ENCODE data around the gene RPS15. TPM values are rescaled to one million over a fixed set of nuclear protein-coding genes. Genes with fewer than 3 reads are reported as not detected.

The RPS15 gene
- 1,000 to 10,000 TPM; 1,438 to 1,457 TPM for total RNA-seq

DNA sequence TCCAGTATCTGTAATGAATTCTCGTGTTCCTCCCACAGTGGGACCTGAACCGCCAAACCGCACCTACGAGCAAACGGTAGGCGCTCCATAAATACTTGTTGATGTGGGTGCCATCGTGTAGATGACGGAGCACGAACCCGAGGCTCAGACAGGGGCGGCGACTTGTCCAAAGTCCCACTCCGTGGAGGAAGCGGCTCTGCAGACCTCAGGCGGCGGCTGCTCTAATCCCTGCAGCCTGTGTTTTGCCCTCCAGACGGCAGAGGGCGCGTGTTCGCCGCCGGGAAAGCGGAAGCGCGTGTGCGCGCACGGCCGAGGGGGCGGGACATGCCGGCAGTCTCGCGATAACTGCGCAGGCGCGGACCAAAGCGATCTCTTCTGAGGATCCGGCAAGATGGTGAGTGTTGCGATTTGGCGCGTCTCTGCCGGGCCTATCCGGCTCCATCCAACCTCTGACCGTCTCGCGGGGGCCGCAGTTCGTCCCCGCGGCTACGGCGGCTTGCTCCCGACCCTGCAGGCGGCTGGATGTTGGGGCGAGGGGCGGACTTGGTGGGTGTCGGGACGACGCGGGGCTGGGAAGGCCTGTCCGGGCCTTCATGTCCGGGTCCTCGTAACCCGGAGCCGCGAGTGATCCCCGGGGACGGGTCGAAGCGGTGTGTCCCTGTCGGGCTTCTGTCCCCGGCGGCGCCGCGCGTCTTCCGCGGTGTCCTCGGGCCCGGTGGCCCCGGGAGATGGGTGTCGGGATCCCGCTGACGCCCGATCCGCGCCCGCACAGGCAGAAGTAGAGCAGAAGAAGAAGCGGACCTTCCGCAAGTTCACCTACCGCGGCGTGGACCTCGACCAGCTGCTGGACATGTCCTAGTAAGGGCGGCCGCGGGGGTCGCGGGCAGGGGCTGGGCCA is at the start of gene RPS15:
RPS15 (plus strand) TSS at position 362 of the 898 bp plus-strand sequence; CDS start at position 392, 30 bp downstream.
- no peaks in the 10 kb centered on the region for H3K9me3 Mint-ChIP-seq
- H3K36me3 Mint-ChIP-seq: peaks cover 25% of the 10 kb centered on the region
- ATAC-seq (ENCODE audit: low read depth) (peak; percentile 84), DNase-seq (peak; percentile 99)
- H3K27me3 Mint-ChIP-seq: no peaks in the 10 kb centered on the region
- H3K4me1 Mint-ChIP-seq: peaks cover 9% of the 10 kb centered on the region
- peak within 1 kb of the TSS; percentile 99 for H3K4me3 Mint-ChIP-seq
- peak within 1 kb of the TSS; percentile 99 for H3K27ac Mint-ChIP-seq
- POLR2A ChIA-PET: interaction anchor here (0.8 to 2.3 kb wide), 5 partner anchors 26 to 29 kb away, joined by 3 to 12 read pairs (median 4); no protein-coding TSS in a partner anchor

DNA sequence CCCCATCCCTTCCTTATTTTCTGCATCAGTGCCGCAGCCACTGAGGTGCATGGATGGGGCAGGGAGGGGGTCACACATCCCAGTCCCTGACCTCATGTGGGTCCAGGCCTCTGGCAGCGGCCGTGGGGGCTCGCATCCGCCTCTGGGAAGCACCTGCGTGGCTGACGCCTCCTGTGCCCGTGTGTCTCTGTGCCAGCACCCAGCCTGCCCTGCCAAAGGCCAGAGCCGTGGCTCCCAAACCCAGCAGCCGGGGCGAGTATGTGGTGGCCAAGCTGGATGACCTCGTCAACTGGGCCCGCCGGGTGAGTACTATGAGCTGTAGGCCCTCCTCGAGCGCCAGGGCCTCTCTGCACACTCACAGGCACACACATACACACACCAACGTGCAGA is 49.6 kb upstream of the RPS15 start:
- ATAC-seq (ENCODE audit: low read depth) (no peak), DNase-seq (no peak)
- H3K9me3 Mint-ChIP-seq: no peaks in the 10 kb centered on the region
- no peak overlapping the region for H3K4me3 Mint-ChIP-seq
- peaks cover 6% of the 10 kb centered on the region for H3K36me3 Mint-ChIP-seq
- H3K4me1 Mint-ChIP-seq: peaks cover 5% of the 10 kb centered on the region
- no peaks in the 10 kb centered on the region for H3K27me3 Mint-ChIP-seq
- POLR2A ChIA-PET: no interaction called here
- H3K27ac Mint-ChIP-seq: no peak overlapping the region

DNA sequence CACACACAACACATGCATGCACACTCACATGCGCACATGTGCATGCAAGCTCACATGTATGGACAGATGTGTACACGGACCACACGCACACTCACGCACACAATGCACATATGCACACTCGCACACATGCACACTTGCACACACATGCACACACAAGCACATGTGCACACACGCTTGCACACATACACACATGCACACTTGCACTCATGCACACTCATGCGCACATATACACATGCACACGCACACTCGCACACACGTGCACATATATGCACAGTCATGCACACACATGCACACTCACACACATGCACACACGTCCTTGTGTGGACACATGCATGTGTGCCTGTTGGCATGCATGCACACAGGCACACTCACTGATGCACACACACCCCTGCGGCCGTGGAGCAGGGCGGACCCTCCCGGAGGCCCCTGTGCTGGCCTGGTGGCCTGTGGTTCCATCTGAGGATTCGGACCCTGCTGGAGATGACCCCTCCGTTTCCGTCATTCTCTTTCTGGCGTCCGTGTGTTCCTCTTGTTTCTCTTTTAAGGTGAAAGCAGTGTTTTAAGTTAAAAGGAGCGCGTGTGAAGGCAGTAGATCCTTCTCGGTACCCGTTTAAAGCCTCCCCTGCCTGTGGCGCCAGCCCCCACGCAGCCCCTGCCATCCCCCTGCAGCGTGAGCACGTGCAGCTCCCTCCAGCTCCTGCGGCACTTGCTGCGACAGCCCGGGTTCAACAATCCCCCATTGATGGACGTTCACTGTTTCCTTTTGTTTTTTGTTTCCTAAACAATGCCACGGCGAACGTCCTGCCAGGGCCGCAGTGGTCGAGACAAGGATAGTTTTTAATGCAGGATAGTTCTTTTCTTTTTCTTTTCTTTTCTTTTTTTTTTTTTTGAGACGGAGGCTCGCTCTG is 48.9 kb upstream of the RPS15 start:
- DNase-seq (no peak), ATAC-seq (ENCODE audit: low read depth) (no peak)
- no peak overlapping the region for H3K27ac Mint-ChIP-seq
- H3K4me1 Mint-ChIP-seq: peaks cover 5% of the 10 kb centered on the region
- no peaks in the 10 kb centered on the region for H3K9me3 Mint-ChIP-seq
- peaks cover 6% of the 10 kb centered on the region for H3K36me3 Mint-ChIP-seq
- no peak overlapping the region for H3K4me3 Mint-ChIP-seq
- POLR2A ChIA-PET: no interaction called here
- H3K27me3 Mint-ChIP-seq: no peaks in the 10 kb centered on the region

DNA sequence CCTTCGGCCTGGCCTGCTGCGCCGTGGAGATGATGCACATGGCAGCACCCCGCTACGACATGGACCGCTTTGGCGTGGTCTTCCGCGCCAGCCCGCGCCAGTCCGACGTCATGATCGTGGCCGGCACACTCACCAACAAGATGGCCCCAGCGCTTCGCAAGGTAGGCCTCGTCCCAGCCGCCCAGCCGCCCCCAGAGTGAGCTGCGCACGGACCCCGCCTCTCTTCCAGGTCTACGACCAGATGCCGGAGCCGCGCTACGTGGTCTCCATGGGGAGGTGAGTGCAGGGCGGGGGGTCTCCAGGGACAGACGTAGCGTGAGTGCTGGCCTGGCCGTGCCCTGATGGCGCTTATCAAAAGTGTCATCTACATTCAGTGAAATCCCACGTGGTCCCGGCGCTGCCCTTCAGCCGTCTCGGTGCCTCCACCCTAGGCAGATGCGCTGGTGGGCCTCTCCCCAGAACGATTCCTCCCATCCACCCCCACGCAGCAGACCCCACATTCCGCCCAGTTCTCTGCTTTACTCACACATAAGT is 47.2 kb upstream of the RPS15 start:
- Mint-ChIP-seq H3K9me3 (no peaks in the 10 kb centered on the region), H3K27me3 (no peaks in the 10 kb centered on the region), H3K36me3 (peaks cover 8% of the 10 kb centered on the region), H3K4me1 (no peaks in the 10 kb centered on the region), H3K4me3 (no peak overlapping the region), H3K27ac (no peak overlapping the region)
- DNase-seq (no peak), ATAC-seq (ENCODE audit: low read depth) (no peak)
- POLR2A ChIA-PET: no interaction called here

DNA sequence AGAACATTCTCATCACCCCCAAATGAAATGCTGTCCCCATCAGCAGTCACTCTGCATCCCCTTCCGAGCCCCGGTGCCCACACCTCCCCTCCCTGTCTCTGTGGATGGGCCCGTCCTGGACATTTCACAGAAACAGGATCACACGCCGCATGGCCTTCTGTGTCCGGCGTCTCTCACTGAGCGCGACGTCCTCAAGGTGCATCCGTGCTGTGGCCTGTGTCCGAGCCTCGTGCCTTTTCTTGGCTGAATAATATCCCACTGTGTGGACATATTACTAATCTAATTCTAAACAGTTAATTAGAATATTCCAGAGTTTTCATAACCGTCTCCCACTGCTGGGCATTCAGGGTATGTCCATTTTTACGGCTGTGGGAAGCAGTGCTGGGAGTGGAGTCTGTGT is 45.8 kb upstream of the RPS15 start:
- Mint-ChIP-seq H3K36me3 (peaks cover 8% of the 10 kb centered on the region), H3K4me3 (no peak overlapping the region), H3K27ac (no peak overlapping the region), H3K4me1 (peaks cover 2% of the 10 kb centered on the region), H3K27me3 (no peaks in the 10 kb centered on the region), H3K9me3 (no peaks in the 10 kb centered on the region)
- POLR2A ChIA-PET: interaction anchor here (0.5 kb wide), 1 partner anchor 16 kb away, joined by 4 read pairs; no protein-coding TSS in a partner anchor
- DNase-seq (no peak), ATAC-seq (ENCODE audit: low read depth) (no peak)

DNA sequence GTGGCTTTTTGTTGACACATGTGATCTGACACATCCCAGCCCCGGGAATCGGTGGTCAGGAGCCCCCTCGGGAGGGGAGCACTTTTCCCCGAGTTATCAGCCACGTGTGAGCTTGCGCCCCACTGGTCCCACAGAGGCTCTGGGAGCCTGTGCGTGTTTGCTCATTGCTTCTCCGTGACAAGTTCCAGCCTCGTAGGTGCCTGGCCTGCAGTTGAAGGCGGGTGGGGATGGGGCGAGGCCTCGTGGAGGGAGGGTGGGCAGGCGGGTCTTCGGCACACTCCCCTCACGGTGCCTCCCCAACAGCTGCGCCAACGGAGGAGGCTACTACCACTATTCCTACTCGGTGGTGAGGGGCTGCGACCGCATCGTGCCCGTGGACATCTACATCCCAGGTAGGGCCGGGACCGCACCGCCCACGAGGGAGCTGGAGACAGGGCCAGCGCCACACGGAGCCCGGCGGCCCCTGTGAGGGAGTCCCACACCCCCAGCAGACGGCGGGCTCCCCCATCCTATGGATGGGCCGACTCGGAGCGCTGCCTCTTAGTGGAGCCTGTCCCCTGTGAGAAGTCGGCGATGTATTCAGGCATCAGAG is 45.2 kb upstream of the RPS15 start:
- Mint-ChIP-seq H3K4me3 (no peak overlapping the region), H3K4me1 (peaks cover 2% of the 10 kb centered on the region), H3K27ac (no peak overlapping the region), H3K9me3 (no peaks in the 10 kb centered on the region), H3K36me3 (peaks cover 8% of the 10 kb centered on the region), H3K27me3 (no peaks in the 10 kb centered on the region)
- POLR2A ChIA-PET: interaction anchor here (0.6 kb wide), 1 partner anchor 37 kb away, joined by 8 read pairs; no protein-coding TSS in a partner anchor
- ATAC-seq (ENCODE audit: low read depth): no peak
- DNase-seq: no peak

DNA sequence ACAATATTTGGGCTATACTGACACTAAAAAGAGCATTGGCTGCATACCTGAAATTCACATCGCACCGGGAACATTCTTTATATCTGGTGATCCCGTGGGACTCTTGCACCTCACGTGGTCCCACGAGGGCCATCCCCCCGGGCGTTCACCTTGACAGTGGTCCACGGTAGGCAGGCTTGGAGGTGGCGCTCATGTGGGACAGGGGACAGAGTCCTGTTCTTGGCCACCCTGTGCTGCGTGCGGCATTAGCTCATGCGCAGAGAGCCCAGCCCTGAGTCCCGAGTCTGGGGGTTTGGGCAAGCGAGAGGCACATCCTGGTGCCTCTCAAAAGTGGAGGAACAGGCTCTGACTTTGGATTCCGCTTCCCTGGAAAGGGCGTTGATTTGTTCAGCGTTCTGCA is 44.4 kb upstream of the RPS15 start:
- Mint-ChIP-seq H3K36me3 (peaks cover 7% of the 10 kb centered on the region), H3K27ac (no peak overlapping the region), H3K4me1 (peaks cover 2% of the 10 kb centered on the region), H3K4me3 (no peak overlapping the region), H3K9me3 (no peaks in the 10 kb centered on the region), H3K27me3 (no peaks in the 10 kb centered on the region)
- ATAC-seq (ENCODE audit: low read depth) (no peak), DNase-seq (no peak)
- POLR2A ChIA-PET: interaction anchor here (0.6 to 0.9 kb wide), 3 partner anchors 11 to 317 kb away, joined by 4 to 8 read pairs (median 4); no protein-coding TSS in a partner anchor

DNA sequence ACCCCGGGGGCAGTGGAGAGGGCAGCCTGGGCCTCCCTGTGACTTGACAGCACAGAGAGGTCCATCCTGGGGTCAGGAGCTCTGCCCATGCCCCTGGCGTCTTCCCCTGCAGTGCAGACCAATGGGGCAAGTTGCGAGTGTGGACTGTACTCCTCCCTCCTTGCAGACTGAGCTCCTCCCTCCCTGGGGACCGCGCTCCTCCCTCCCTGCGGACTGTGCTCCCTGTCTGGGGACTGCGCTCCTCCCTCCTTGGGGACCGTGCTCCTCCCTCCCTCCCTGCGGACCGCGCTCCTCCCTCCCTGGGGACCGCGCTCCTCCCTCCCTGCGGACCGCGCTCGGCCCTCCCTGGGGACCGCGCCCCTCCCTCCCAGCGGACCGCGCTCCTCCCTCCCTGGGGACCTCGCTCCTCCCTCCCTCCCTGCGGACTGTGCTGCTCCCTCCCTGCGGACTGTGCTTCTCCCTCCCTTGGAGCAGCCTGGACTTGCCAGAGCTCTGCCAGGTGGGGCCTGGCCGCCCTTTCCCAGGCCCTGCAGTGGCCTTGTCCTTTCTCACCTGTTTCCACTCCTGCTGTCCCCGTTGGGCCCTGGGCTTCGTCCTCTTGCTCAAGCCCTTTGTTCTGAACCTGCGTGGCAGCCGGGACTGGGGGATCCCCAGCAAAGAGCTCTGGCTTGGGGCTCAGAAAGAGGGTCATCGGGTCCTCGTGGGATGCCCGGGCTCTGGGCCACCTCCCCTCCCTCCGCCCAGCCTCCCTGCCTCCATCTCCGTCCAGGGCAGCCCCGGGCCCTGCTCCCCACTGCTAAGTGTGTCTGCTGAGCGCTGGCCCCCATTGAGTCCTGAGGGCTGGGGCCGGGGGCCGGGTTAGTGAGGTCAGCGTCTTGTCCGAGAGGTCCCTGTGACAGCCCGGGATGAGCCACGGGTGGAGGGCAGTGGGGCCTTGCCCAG is 43.7 kb upstream of the RPS15 start:
- peaks cover 2% of the 10 kb centered on the region for H3K4me1 Mint-ChIP-seq
- no peak overlapping the region for H3K27ac Mint-ChIP-seq
- peaks cover 4% of the 10 kb centered on the region for H3K36me3 Mint-ChIP-seq
- no peaks in the 10 kb centered on the region for H3K27me3 Mint-ChIP-seq
- ATAC-seq (ENCODE audit: low read depth) (no peak), DNase-seq (no peak)
- no peak overlapping the region for H3K4me3 Mint-ChIP-seq
- no peaks in the 10 kb centered on the region for H3K9me3 Mint-ChIP-seq
- POLR2A ChIA-PET: interaction anchor here (0.7 to 0.9 kb wide), 2 partner anchors 11 to 316 kb away, joined by 4 read pairs; no protein-coding TSS in a partner anchor

DNA sequence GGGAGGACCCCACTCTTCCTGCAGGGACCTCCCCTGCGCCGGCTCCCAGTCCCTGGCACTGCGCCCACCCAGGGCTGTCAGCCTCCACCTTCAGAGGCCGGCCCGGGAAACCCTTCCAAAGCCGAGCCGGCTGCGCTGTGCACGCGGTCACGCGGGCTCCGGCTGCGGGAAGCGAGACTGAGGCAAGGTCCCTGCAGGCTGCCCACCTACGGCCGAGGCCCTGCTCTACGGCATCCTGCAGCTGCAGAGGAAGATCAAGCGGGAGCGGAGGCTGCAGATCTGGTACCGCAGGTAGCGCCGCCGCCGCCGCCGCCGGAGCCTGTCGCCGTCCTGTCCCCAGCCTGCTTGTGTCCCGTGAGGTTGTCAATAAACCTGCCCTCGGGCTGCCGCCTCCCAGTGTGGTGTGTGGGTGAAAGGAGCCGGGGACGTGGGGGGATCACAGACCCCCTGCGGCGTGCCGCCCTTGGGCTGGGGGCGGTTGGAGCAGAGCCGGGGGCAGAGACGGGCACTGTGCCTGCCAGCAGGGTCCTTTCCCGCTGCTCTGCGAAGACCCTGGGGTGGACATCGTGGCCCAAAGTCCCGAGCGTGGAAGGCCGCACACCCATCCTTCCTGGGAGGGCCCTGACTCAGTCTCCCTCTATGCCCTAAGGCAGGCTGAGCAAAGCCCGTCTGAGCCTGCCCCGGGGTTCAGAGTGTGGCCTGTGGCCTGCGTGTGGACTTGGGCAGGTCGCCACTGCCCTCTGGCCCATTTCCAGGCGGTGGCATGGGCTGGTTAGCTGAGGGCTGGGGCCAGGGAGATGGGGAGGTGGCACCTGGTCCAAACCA is 42.8 kb upstream of the RPS15 start:
- DNase-seq (no peak), ATAC-seq (ENCODE audit: low read depth) (no peak)
- peaks cover 2% of the 10 kb centered on the region for H3K4me1 Mint-ChIP-seq
- no peaks in the 10 kb centered on the region for H3K9me3 Mint-ChIP-seq
- H3K36me3 Mint-ChIP-seq: peaks cover 2% of the 10 kb centered on the region
- H3K27me3 Mint-ChIP-seq: no peaks in the 10 kb centered on the region
- no peak overlapping the region for H3K27ac Mint-ChIP-seq
- no peak overlapping the region for H3K4me3 Mint-ChIP-seq
- POLR2A ChIA-PET: no interaction called here

DNA sequence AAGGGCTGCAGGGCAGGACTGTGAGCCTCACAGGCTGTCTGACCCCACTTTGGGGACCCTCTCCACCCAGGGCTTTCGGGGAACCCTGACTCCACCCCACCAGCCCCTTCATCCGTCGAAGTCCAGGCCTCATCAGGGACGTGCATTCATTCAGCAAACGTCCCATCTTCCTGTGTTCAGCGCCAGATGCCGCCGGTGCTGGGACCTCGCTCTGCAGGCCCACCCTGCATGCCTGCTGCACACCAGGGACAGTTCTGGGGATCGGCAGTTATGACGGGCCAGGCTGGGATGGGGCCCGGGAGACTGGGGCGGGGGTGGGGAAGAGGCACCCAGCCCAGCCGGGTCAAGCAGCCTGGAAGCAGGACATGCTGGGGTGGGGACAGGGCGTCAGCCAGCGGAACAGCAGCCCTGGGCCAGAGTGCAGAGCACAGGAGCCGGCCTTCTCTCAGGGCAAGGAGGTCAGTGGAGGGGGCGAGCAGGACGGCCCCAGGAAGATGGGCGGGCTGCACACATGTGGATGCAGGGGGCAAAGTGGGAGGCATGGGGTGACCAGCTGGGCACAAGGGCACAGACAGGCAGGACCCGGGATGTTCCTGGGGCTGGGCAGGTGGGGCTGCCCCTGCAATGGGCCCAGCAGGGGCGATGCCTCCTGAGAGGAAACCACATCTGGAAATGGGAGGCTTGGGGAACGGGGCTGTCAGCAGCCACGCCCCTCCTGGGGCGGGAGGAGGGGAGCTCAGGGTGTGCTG is 42.0 kb upstream of the RPS15 start:
- H3K27me3 Mint-ChIP-seq: no peaks in the 10 kb centered on the region
- H3K27ac Mint-ChIP-seq: no peak overlapping the region
- DNase-seq (no peak), ATAC-seq (ENCODE audit: low read depth) (no peak)
- H3K9me3 Mint-ChIP-seq: no peaks in the 10 kb centered on the region
- H3K4me3 Mint-ChIP-seq: no peak overlapping the region
- H3K4me1 Mint-ChIP-seq: peaks cover 2% of the 10 kb centered on the region
- peaks cover 2% of the 10 kb centered on the region for H3K36me3 Mint-ChIP-seq
- POLR2A ChIA-PET: interaction anchor here (3.1 kb wide), 1 partner anchor 127 kb away, joined by 10 read pairs; the partner anchor contains the start of gene CIRBP
